ENCODE measurements around the gene SLC17A6. TPM values are rescaled to one million over a fixed set of nuclear protein-coding genes. Genes with fewer than 3 reads are reported as not detected.

SLC17A6 gene
- total RNA-seq, 2 experiments from 2014 or later: not detected

GRCh38 chr11:22344081-22344480 lies 5.9 kb downstream of the SLC17A6 start:
- TF ChIP-seq EZH2phosphoT487 (IDR thresholded peaks at IDR 0.05; ENCODE audit: borderline replicate concordance, low read depth, low read length) (no peak), CTCF (conservative IDR thresholded peaks at IDR 0.05; ENCODE audit: low read length) (no peak)
- no peak for DNase-seq (ENCODE audit: low spot score)
- Histone ChIP-seq H4K20me1 (ENCODE audit: insufficient read depth, low read length) (no peaks in the 10 kb centered on the region), H3K9me3 (ENCODE audit: low read length) (no peaks in the 10 kb centered on the region), H3K79me2 (ENCODE audit: insufficient read depth, low read depth, low read length) (no peaks in the 10 kb centered on the region), H3K4me2 (ENCODE audit: low read length) (no peak overlapping the region), H3K9me2 (ENCODE audit: insufficient read depth, low read length) (no peaks in the 10 kb centered on the region), H3K4me1 (ENCODE audit: insufficient read depth, low read length, poor library complexity, severe bottlenecking) (no peaks in the 10 kb centered on the region), H2AFZ (ENCODE audit: low read length) (no peak overlapping the region), H3K36me3 (ENCODE audit: insufficient read depth, low read length) (no peaks in the 10 kb centered on the region), H3K4me3 (ENCODE audit: low read depth, low read length, poor library complexity, severe bottlenecking) (no peak overlapping the region), H3K27ac (ENCODE audit: low read depth, low read length, poor library complexity, severe bottlenecking) (no peak overlapping the region)
- ChIA-PET CTCF (ENCODE audit: unreplicated experiment) (no interaction called here), POLR2A (interaction anchor here (0.6 kb wide), 1 partner anchor 466 kb away, joined by 3 read pairs; no protein-coding TSS in a partner anchor)
- intact Hi-C loops (cut with micrococcal nuclease; ENCODE audit: unreplicated experiment): no loop called here
- BruUV-seq (replicated peaks): no TSS peak

- ChIA-PET POLR2A (no interaction called here), CTCF (ENCODE audit: unreplicated experiment) (no interaction called here)
- no peak overlapping the region for H3K27ac ChIP-seq (ENCODE audit: low read depth, low read length, poor library complexity, severe bottlenecking)
- intact Hi-C loops (cut with micrococcal nuclease; ENCODE audit: unreplicated experiment): no loop called here
- TF ChIP-seq EZH2phosphoT487 (IDR thresholded peaks at IDR 0.05; ENCODE audit: borderline replicate concordance, low read depth, low read length) (no peak), CTCF (conservative IDR thresholded peaks at IDR 0.05; ENCODE audit: low read length) (no peak)
- H3K9me3 ChIP-seq (ENCODE audit: low read length): no peaks in the 10 kb centered on the region
- no peak for DNase-seq (ENCODE audit: low spot score)
- no peaks in the 10 kb centered on the region for H3K79me2 ChIP-seq (ENCODE audit: insufficient read depth, low read depth, low read length)
- no peaks in the 10 kb centered on the region for H3K4me1 ChIP-seq (ENCODE audit: insufficient read depth, low read length, poor library complexity, severe bottlenecking)
- H3K4me2 ChIP-seq (ENCODE audit: low read length): no peak overlapping the region
- no peaks in the 10 kb centered on the region for H3K36me3 ChIP-seq (ENCODE audit: insufficient read depth, low read length)
- no peak overlapping the region for H2AFZ ChIP-seq (ENCODE audit: low read length)
- H3K9me2 ChIP-seq (ENCODE audit: insufficient read depth, low read length): no peaks in the 10 kb centered on the region
- BruUV-seq (replicated peaks): no TSS peak
- no peak overlapping the region for H3K4me3 ChIP-seq (ENCODE audit: low read depth, low read length, poor library complexity, severe bottlenecking)
- no peaks in the 10 kb centered on the region for H4K20me1 ChIP-seq (ENCODE audit: insufficient read depth, low read length)
Measured at GRCh38 chr11:22346282-22346681, 8.1 kb downstream of the SLC17A6 start.

- H3K9me2 ChIP-seq (ENCODE audit: insufficient read depth, low read length): no peaks in the 10 kb centered on the region
- no peak overlapping the region for H2AFZ ChIP-seq (ENCODE audit: low read length)
- no peak for TF ChIP-seq CTCF (conservative IDR thresholded peaks at IDR 0.05; ENCODE audit: low read length)
- no peak for TF ChIP-seq EZH2phosphoT487 (IDR thresholded peaks at IDR 0.05; ENCODE audit: borderline replicate concordance, low read depth, low read length)
- H3K4me3 ChIP-seq (ENCODE audit: low read depth, low read length, poor library complexity, severe bottlenecking): no peak overlapping the region
- H3K9me3 ChIP-seq (ENCODE audit: low read length): no peaks in the 10 kb centered on the region
- H3K4me1 ChIP-seq (ENCODE audit: insufficient read depth, low read length, poor library complexity, severe bottlenecking): no peaks in the 10 kb centered on the region
- H3K79me2 ChIP-seq (ENCODE audit: insufficient read depth, low read depth, low read length): no peaks in the 10 kb centered on the region
- BruUV-seq (replicated peaks): no TSS peak
- DNase-seq (ENCODE audit: low spot score): no peak
- CTCF ChIA-PET (ENCODE audit: unreplicated experiment): no interaction called here
- no peak overlapping the region for H3K27ac ChIP-seq (ENCODE audit: low read depth, low read length, poor library complexity, severe bottlenecking)
- intact Hi-C loops (cut with micrococcal nuclease; ENCODE audit: unreplicated experiment): no loop called here
- no peaks in the 10 kb centered on the region for H3K36me3 ChIP-seq (ENCODE audit: insufficient read depth, low read length)
- no peaks in the 10 kb centered on the region for H4K20me1 ChIP-seq (ENCODE audit: insufficient read depth, low read length)
- POLR2A ChIA-PET: interaction anchor here (0.7 kb wide), 1 partner anchor 522 kb away, joined by 4 read pairs; no protein-coding TSS in a partner anchor
- no peak overlapping the region for H3K4me2 ChIP-seq (ENCODE audit: low read length)
Measured at GRCh38 chr11:22347857-22348487, 9.8 kb downstream of the SLC17A6 start.
